Measurements from ENCODE around the gene RAET1G. TPM values are rescaled to one million over a fixed set of nuclear protein-coding genes. Genes with fewer than 3 reads are reported as not detected.
"Not testable (repeated sequence)": the region's sequence is repeated elsewhere in the genome, so short reads cannot be mapped to it uniquely, and the experiment has no call there.

The RAET1G gene
- total RNA-seq, 2 donors from 2014 or later, result 4.4 TPM; not detected in 1

GRCh38 chr6:149943321-149943720, 20.4 kb upstream of the RAET1G start:
- intact Hi-C loops (cut with DNase I); H3K4me3 ChIP-seq; H3K9me3 ChIP-seq; H3K36me3 ChIP-seq; DNase-seq (ENCODE audit: low spot score); H3K4me1 ChIP-seq (replicated peaks); H3K27ac ChIP-seq: not testable (repeated sequence)
- H3K27me3 ChIP-seq (replicated peaks; ENCODE audit: insufficient read depth), result peaks cover 24% of the 10 kb centered on the region
- 78% methylated on average over 5 of the region's 5 CpGs for WGBS

GRCh38 chr6:149942461-149942829, 19.5 kb upstream of the RAET1G start:
- intact Hi-C loops (cut with DNase I), result no loop called here
- Histone ChIP-seq H3K27ac (no peak overlapping the region), H3K4me3 (peak overlapping the region in 1 of 2 donors; percentile 32), H3K9me3 (no peaks in the 10 kb centered on the region), H3K27me3 (replicated peaks; ENCODE audit: insufficient read depth) (peaks cover 27% of the 10 kb centered on the region), H3K4me1 (replicated peaks) (peaks cover 5% of the 10 kb centered on the region), H3K36me3 (no peaks in the 10 kb centered on the region)
- WGBS, result 29% methylated on average over 13 of the region's 13 CpGs
- TF ChIP-seq POLR2A (IDR thresholded peaks at IDR 0.05) (no peak), POLR2AphosphoS5 (IDR thresholded peaks at IDR 0.05) (no peak), CTCF (IDR thresholded peaks at IDR 0.05) (no peak)
- no peak for DNase-seq (ENCODE audit: low spot score)

GRCh38 chr6:149941583-149942460, 18.9 kb upstream of the RAET1G start, which contains the start of gene ULBP2:
TSS of gene ULBP2 (plus strand) at chr6:149942014. CDS start at chr6:149942073, 59 bp downstream.
- H3K27me3 ChIP-seq (replicated peaks; ENCODE audit: insufficient read depth), result peaks cover 32% of the 10 kb centered on the region
- H3K4me1 ChIP-seq (replicated peaks), result peaks cover 5% of the 10 kb centered on the region
- intact Hi-C loops (cut with DNase I), result no loop called here
- no peaks in the 10 kb centered on the region for H3K36me3 ChIP-seq
- H3K9me3 ChIP-seq, result no peaks in the 10 kb centered on the region
- 2% methylated on average over 61 of the region's 62 CpGs for WGBS
- TF ChIP-seq POLR2AphosphoS5 (IDR thresholded peaks at IDR 0.05) (peak; percentile 90), POLR2A (IDR thresholded peaks at IDR 0.05) (no peak)
- no peak within 1 kb of the TSS for H3K27ac ChIP-seq
- DNase-seq (ENCODE audit: low spot score), result peak; percentile 70
- peak within 1 kb of the TSS; percentile 29 to 32 for H3K4me3 ChIP-seq

- Histone ChIP-seq H3K27ac (no peak overlapping the region), H3K4me1 (replicated peaks) (peaks cover 5% of the 10 kb centered on the region), H3K4me3 (no peak overlapping the region), H3K36me3 (no peaks in the 10 kb centered on the region), H3K27me3 (replicated peaks; ENCODE audit: insufficient read depth) (peaks cover 35% of the 10 kb centered on the region), H3K9me3 (no peaks in the 10 kb centered on the region)
- 26% methylated on average over 6 of the region's 6 CpGs for WGBS
- intact Hi-C loops (cut with DNase I), result no loop called here
- no peak for DNase-seq (ENCODE audit: low spot score)
- no peak for TF ChIP-seq POLR2AphosphoS5 (IDR thresholded peaks at IDR 0.05)
Observed at GRCh38 chr6:149940672-149940982, 17.7 kb upstream of the RAET1G start.

GRCh38 chr6:149939909-149940671, 17.2 kb upstream of the RAET1G start:
- Histone ChIP-seq H3K27me3 (replicated peaks; ENCODE audit: insufficient read depth) (peaks cover 35% of the 10 kb centered on the region), H3K4me1 (replicated peaks) (peaks cover 5% of the 10 kb centered on the region), H3K36me3 (no peaks in the 10 kb centered on the region), H3K9me3 (no peaks in the 10 kb centered on the region), H3K27ac (no peak overlapping the region), H3K4me3 (no peak overlapping the region)
- no peak for DNase-seq (ENCODE audit: low spot score)
- 24% methylated on average over 6 of the region's 6 CpGs for WGBS
- intact Hi-C loops (cut with DNase I), result no loop called here
- TF ChIP-seq CTCF (IDR thresholded peaks at IDR 0.05) (no peak), POLR2AphosphoS5 (IDR thresholded peaks at IDR 0.05) (no peak), POLR2A (IDR thresholded peaks at IDR 0.05) (no peak)

- no peaks in the 10 kb centered on the region for H3K9me3 ChIP-seq
- DNase-seq (ENCODE audit: low spot score), result no peak
- no peaks in the 10 kb centered on the region for H3K36me3 ChIP-seq
- H3K4me3 ChIP-seq, result no peak overlapping the region
- TF ChIP-seq POLR2AphosphoS5 (IDR thresholded peaks at IDR 0.05), result no peak
- no peak for TF ChIP-seq POLR2A (IDR thresholded peaks at IDR 0.05)
- TF ChIP-seq CTCF (IDR thresholded peaks at IDR 0.05), result no peak
- peaks cover 35% of the 10 kb centered on the region for H3K27me3 ChIP-seq (replicated peaks; ENCODE audit: insufficient read depth)
- intact Hi-C loops (cut with DNase I), result no loop called here
- 17% methylated on average over 5 of the region's 5 CpGs for WGBS
- H3K4me1 ChIP-seq (replicated peaks), result peaks cover 5% of the 10 kb centered on the region
- no peak overlapping the region for H3K27ac ChIP-seq
Observed at GRCh38 chr6:149939356-149939648, 16.4 kb upstream of the RAET1G start.
